ENCODE measurements around the gene MIOX. TPM values are rescaled to one million over a fixed set of nuclear protein-coding genes. Genes with fewer than 3 reads are reported as not detected.
"Not testable (repeated sequence)": the region's sequence is repeated elsewhere in the genome, so short reads cannot be mapped to it uniquely, and the experiment has no call there.

MIOX gene
- total RNA-seq, 4 donors from 2014 or later, result not detected

GRCh38 chr22:50531962-50532674 lies 45.5 kb downstream of the MIOX start:
- Histone ChIP-seq H3K27ac (peak overlapping the region; percentile 77 to 85), H3K4me1 (peaks cover 0 to 11% of the 10 kb centered on the region in 2 donors), H3K9me3 (no peaks in the 10 kb centered on the region), H3K36me3 (no peaks in the 10 kb centered on the region), H3K4me3 (peak overlapping the region; percentile 39 to 40), H3K27me3 (peaks cover 4 to 24% of the 10 kb centered on the region in 2 donors)
- peak; percentile 66 to 72 for DNase-seq
- intact Hi-C loops (cut with DNase I; ENCODE audit: low total_unique reads), result no loop called here
- TF ChIP-seq CTCF (IDR thresholded peaks at IDR 0.05) (no peak), POLR2A (IDR thresholded peaks at IDR 0.05) (peak in 1 of 2 donors; percentile 46)

GRCh38 chr22:50532824-50533796 lies 46.5 kb downstream of the MIOX start:
- intact Hi-C loops (cut with DNase I; ENCODE audit: low total_unique reads), result no loop called here
- no peak for DNase-seq

GRCh38 chr22:50533856-50534711 lies 47.4 kb downstream of the MIOX start:
- H3K36me3 ChIP-seq; DNase-seq; H3K9me3 ChIP-seq; H3K27ac ChIP-seq; H3K4me3 ChIP-seq; intact Hi-C loops (cut with DNase I; ENCODE audit: low total_unique reads): not testable (repeated sequence)
- peaks cover 0 to 11% of the 10 kb centered on the region in 2 donors for H3K4me1 ChIP-seq
- peaks cover 4 to 24% of the 10 kb centered on the region in 2 donors for H3K27me3 ChIP-seq

More at GRCh38 chr22:50532824-50533796, 46.5 kb downstream of the MIOX start:
- H3K27me3 ChIP-seq, result peaks cover 4 to 24% of the 10 kb centered on the region in 2 donors
- H3K4me1 ChIP-seq, result peaks cover 0 to 11% of the 10 kb centered on the region in 2 donors
- H3K27ac ChIP-seq, result peak overlapping the region in 1 of 2 donors; percentile 85
- no peak overlapping the region for H3K4me3 ChIP-seq
- TF ChIP-seq CTCF (IDR thresholded peaks at IDR 0.05), result no peak
- TF ChIP-seq POLR2A (IDR thresholded peaks at IDR 0.05), result no peak
- H3K36me3 ChIP-seq, result no peaks in the 10 kb centered on the region
- H3K9me3 ChIP-seq, result no peaks in the 10 kb centered on the region

- no peak overlapping the region for H3K27ac ChIP-seq
- no peaks in the 10 kb centered on the region for H3K9me3 ChIP-seq
- H3K36me3 ChIP-seq, result no peaks in the 10 kb centered on the region
- no peak overlapping the region for H3K4me3 ChIP-seq
- DNase-seq, result no peak
- H3K27me3 ChIP-seq, result peaks cover 4 to 18% of the 10 kb centered on the region in 2 donors
- intact Hi-C loops (cut with DNase I; ENCODE audit: low total_unique reads), result no loop called here
- TF ChIP-seq CTCF (IDR thresholded peaks at IDR 0.05), result no peak
- TF ChIP-seq POLR2A (IDR thresholded peaks at IDR 0.05), result no peak
- peaks cover 0 to 11% of the 10 kb centered on the region in 2 donors for H3K4me1 ChIP-seq
Observed at GRCh38 chr22:50535113-50535512, 48.5 kb downstream of the MIOX start.

- Histone ChIP-seq H3K36me3 (no peaks in the 10 kb centered on the region), H3K9me3 (no peaks in the 10 kb centered on the region), H3K27ac (no peak overlapping the region), H3K4me1 (peaks cover 0 to 2% of the 10 kb centered on the region in 2 donors), H3K27me3 (peaks cover 4 to 8% of the 10 kb centered on the region in 2 donors), H3K4me3 (no peak overlapping the region)
- no peak for DNase-seq
- TF ChIP-seq CTCF (IDR thresholded peaks at IDR 0.05), result no peak
- no peak for TF ChIP-seq POLR2A (IDR thresholded peaks at IDR 0.05)
- intact Hi-C loops (cut with DNase I; ENCODE audit: low total_unique reads), result no loop called here
Observed at GRCh38 chr22:50536226-50536625, 49.6 kb downstream of the MIOX start.

Measured in uterus (tissue), 4 donors.